K562 (cell line): ENCODE data around the gene TXNRD1. TPM values are rescaled to one million over a fixed set of nuclear protein-coding genes. Genes with fewer than 3 reads are reported as not detected.

Experiments used
- ATAC-seq: fragments of 200-7000 bp; cut with Tn5 transposase; 3 replicates; pipeline ENCODE4 v1.9.1; 2020; ENCODE audit warnings: moderate library complexity
- BruUV-seq: library from RNA; stranded (reverse); fragments of 400-500 nt; replicated peaks from 2 replicates; lab custom pipeline; 2021; lab: Mats Ljungman, UMichigan
- CTCF ChIA-PET: fragments of 300-600 bp; formaldehyde crosslinking; extraction: SDS; loops from one replicate; lab custom pipeline; 2021; ENCODE audit warnings: low intra/inter-chr PET ratio; lab: Yijun Ruan, JAX
- POLR2A ChIA-PET: fragments of 300-600, 350-650 bp; sonication (Branson Sonifier 250); formaldehyde crosslinking; extraction: SDS; loops from one replicate; lab custom pipeline; 2021; ENCODE audit warnings: antibody characterized with exemption, inconsistent platforms; lab: Yijun Ruan, JAX
- DNase-seq, 4 experiments: peaks; one replicate each; pipeline versions ENCODE4 v3.0.0 to v3.0.0-alpha.2; 2011 to 2018; ENCODE audit warnings: low spot score in 3 of 4, mixed read lengths in 3 of 4; ENCODE audit errors: extremely low read depth in 1 of 4
- FAIRE-seq: peaks from 2 replicates; lab custom pipeline; 2011; peaks lifted over from hg19 to GRCh38; lab: Jason Lieb, UNC
- H2AFZ ChIP-seq: 2 replicates; pipeline ENCODE4 v1.6.0; 2011; ENCODE audit warnings: low read depth, low read length, control low read depth, inconsistent platforms
- H3K27ac ChIP-seq: fragments of 200-600 bp; 3 replicates; pipeline ENCODE4 v1.8.0; 2011; ENCODE audit warnings: low read depth, mild to moderate bottlenecking, control low read depth, inconsistent platforms, low read length, moderate library complexity, mixed read lengths; ENCODE audit errors: extremely low read depth
- H3K27me3 ChIP-seq, 2 experiments: fragments of 300-600 bp in 1 of 2; 2 replicates in 1 of 2; 3 replicates in 1 of 2; pipeline versions ENCODE4 v1.6.0 to v1.8.0; 2011; ENCODE audit warnings: inconsistent platforms in 2 of 2, low read length in 2 of 2, mild to moderate bottlenecking in 1 of 2, mixed read lengths in 1 of 2, moderate library complexity in 1 of 2; ENCODE audit not compliant: control insufficient read depth in 2 of 2, insufficient read depth in 2 of 2
- H3K36me3 ChIP-seq: fragments of 300-600 bp; 3 replicates; pipeline ENCODE4 v1.8.0; 2011; ENCODE audit warnings: mild to moderate bottlenecking, low read length, inconsistent platforms; ENCODE audit not compliant: control insufficient read depth, insufficient read depth
- H3K4me1 ChIP-seq, 2 experiments: fragments of 200-600 bp in 1 of 2; replicated peaks in 1 of 2; 2 replicates in 1 of 2; 3 replicates in 1 of 2; pipeline versions ENCODE4 v1.5.1 to v1.8.0; 2011; ENCODE audit warnings: inconsistent platforms in 2 of 2, low read length in 2 of 2, mild to moderate bottlenecking in 1 of 2, mixed read lengths in 1 of 2, moderate library complexity in 1 of 2; ENCODE audit not compliant: control insufficient read depth in 2 of 2, insufficient read depth in 2 of 2
- H3K4me2 ChIP-seq: 2 replicates; pipeline ENCODE4 v1.6.1; 2011; ENCODE audit warnings: low read length, control low read depth, inconsistent platforms, mixed read lengths; ENCODE audit not compliant: insufficient read depth
- H3K4me3 ChIP-seq: fragments of 200-600 bp; sonication (generic), shearing (Covaris generic); 2 replicates; pipeline ENCODE4 v1.5.1; 2016; ENCODE audit warnings: control low read depth, inconsistent platforms
- H3K79me2 ChIP-seq: fragments of 200-600 bp; 3 replicates; pipeline ENCODE4 v1.8.0; 2011; ENCODE audit warnings: low read length, inconsistent platforms; ENCODE audit not compliant: control insufficient read depth, insufficient read depth
- H3K9ac ChIP-seq, 2 experiments: 2 replicates each; pipeline versions ENCODE4 v1.6.0 to v1.6.1; 2011; ENCODE audit warnings: low read depth in 2 of 2, low read length in 2 of 2, control low read depth in 1 of 2, inconsistent platforms in 1 of 2, mild to moderate bottlenecking in 1 of 2, mixed read lengths in 1 of 2; ENCODE audit not compliant: insufficient read depth in 1 of 2
- H3K9me1 ChIP-seq: one replicate; pipeline ENCODE4 v1.6.0; 2011; ENCODE audit warnings: inconsistent platforms, mild to moderate bottlenecking, low read length, moderate library complexity; ENCODE audit not compliant: control insufficient read depth, insufficient read depth
- H3K9me3 ChIP-seq: replicated peaks from 2 replicates; pipeline ENCODE4 v1.5.1; 2011; ENCODE audit warnings: low read depth, low read length, inconsistent platforms; ENCODE audit not compliant: control insufficient read depth, insufficient read depth
- H4K20me1 ChIP-seq: replicated peaks from 2 replicates; pipeline ENCODE4 v1.6.1; 2011; ENCODE audit warnings: low read length, inconsistent platforms, mixed read lengths; ENCODE audit not compliant: control insufficient read depth, insufficient read depth
- FOXJ2 ChIP-seq: fragments of 200-800 bp; sonication (Bioruptor generic); IDR thresholded peaks from 2 replicates; pipeline ENCODE4 v1.6.1; 2016; ENCODE audit warnings: missing genetic modification characterization, missing compliant biosample characterization
- POLR3A ChIP-seq: IDR thresholded peaks from 2 replicates; pipeline ENCODE4 v1.6.1; 2011; ENCODE audit warnings: borderline replicate concordance, mild to moderate bottlenecking, moderate library complexity; ENCODE audit not compliant: insufficient read length, insufficient read depth; ENCODE audit errors: extremely low read depth
- SREBF2 ChIP-seq: sonication (generic); formaldehyde crosslinking; IDR thresholded peaks from 2 replicates; pipeline ENCODE4 v1.4.0; 2020; ENCODE audit warnings: mild to moderate bottlenecking, missing genetic modification reagents
- THAP7 ChIP-seq: fragments of 250-450 bp; sonication (Bioruptor Pico); IDR thresholded peaks from 2 replicates; pipeline ENCODE4 v1.5.0; 2021
- ZBTB49 ChIP-seq: sonication (generic); formaldehyde crosslinking; IDR thresholded peaks from 2 replicates; pipeline ENCODE4 v1.8.0; 2022; ENCODE audit warnings: missing genetic modification reagents, mild to moderate bottlenecking, borderline replicate concordance
- ZFPM2 ChIP-seq: fragments of 250-450 bp; sonication (Bioruptor Pico); IDR thresholded peaks from 2 replicates; pipeline ENCODE4 v1.5.1; 2022; ENCODE audit warnings: mild to moderate bottlenecking
- ZKSCAN1 ChIP-seq: fragments of 150-350 bp; IDR thresholded peaks from 2 replicates; pipeline ENCODE4 v1.6.1; 2016; ENCODE audit warnings: low read depth, low read length
- ZNF24 ChIP-seq: fragments of 450-650 bp; IDR thresholded peaks from 2 replicates; pipeline ENCODE4 v1.6.1; 2016
- ZNF589 ChIP-seq: fragments of 200-800 bp; sonication (Bioruptor generic); IDR thresholded peaks from 2 replicates; pipeline ENCODE4 v1.6.1; 2016; ENCODE audit warnings: low read depth, missing genetic modification characterization, missing compliant biosample characterization
- ZNF778 ChIP-seq: fragments of 450-650 bp; formaldehyde crosslinking; IDR thresholded peaks from 2 replicates; pipeline ENCODE4 v1.4.0; 2020; ENCODE audit warnings: mild to moderate bottlenecking, moderate library complexity
- WGBS: fragments of 100-300 bp; shearing (Covaris generic); methylation state at CpG from one replicate; pipeline ENCODE4 v1.1.6; 2016; ENCODE audit warnings: low coverage, mixed read lengths; ENCODE audit not compliant: insufficient coverage; ENCODE audit errors: missing lambda C conversion rate; 5-methylcytosine and 5-hydroxymethylcytosine counted together
- in situ Hi-C: fragments of 300-500 bp; cut with MboI; formaldehyde crosslinking; loops from 4 replicates; pipeline ENCODE4 v1.15.0; 2018; ENCODE audit warnings: inconsistent platforms, mixed read lengths
- intact Hi-C: fragments of 100-400 bp; cut with micrococcal nuclease; formaldehyde crosslinking; loops from 2 replicates; pipeline ENCODE4 v1.14.2; 2022
- polyA plus RNA-seq, 8 experiments: library from polyadenylated mRNA; depleted of rRNA in 4 of 8; stranded (reverse) in 5 of 8; unstranded in 3 of 8; fragments of >200 nt; fragmentation: Nextera tagmentation in 2 of 8; fragmentation: Illumina TruSeq in 1 of 8; extraction: Ambion mirVana in 2 of 8; extraction: Trizol in 1 of 8; gene quantifications; 2 replicates each; pipeline versions ENCODE4 v1.2.1 to v1.2.3, GENCODE V29; 2011 to 2014; ENCODE audit warnings: inconsistent platforms in 1 of 8, missing spikeins in 1 of 8
- total RNA-seq, 7 experiments: library from RNA; depleted of rRNA in 6 of 7; stranded (reverse); fragments of >200 nt in 6 of 7; fragmentation: Illumina TruSeq in 2 of 7; extraction: Trizol in 2 of 7; gene quantifications; 2 replicates each; pipeline versions ENCODE4 v1.2.1 to v1.2.3, GENCODE V29; 2011 to 2021; ENCODE audit warnings: low replicate concordance in 1 of 7
- TF ChIP-seq, protein P1 (sequence below): sonication (generic); formaldehyde crosslinking; IDR thresholded peaks from 2 replicates; pipeline ENCODE4 v1.8.0; 2022; ENCODE audit warnings: mild to moderate bottlenecking, missing genetic modification reagents

TXNRD1 gene
- total and polyA plus RNA-seq, 9 of the 15 experiments (the other 6 are each of a cell fraction or from before 2014, with no cell fraction given): 107 to 189 (median 146) TPM

- WGBS: 96% methylated on average over 3 of the region's 3 CpGs
- ChIA-PET CTCF (no interaction called here), POLR2A (interaction anchor here (0.6 to 2.8 kb wide), 2 partner anchors 10 to 255 kb away, joined by 3 to 8 read pairs; no protein-coding TSS in a partner anchor)
- FAIRE-seq (no peak), ATAC-seq (no peak), DNase-seq (no peak)
- no peak for TF ChIP-seq FOXJ2 (tag)
- TF ChIP-seq SREBF2: no peak
- TF ChIP-seq ZNF778 (CRISPR knock-in tag): no peak
- TF ChIP-seq THAP7: no peak
- TF ChIP-seq ZNF589 (CRISPR knock-in tag): no peak
- no peak for TF ChIP-seq POLR3A
- no peak for TF ChIP-seq ZKSCAN1
- TF ChIP-seq, protein P1, sequence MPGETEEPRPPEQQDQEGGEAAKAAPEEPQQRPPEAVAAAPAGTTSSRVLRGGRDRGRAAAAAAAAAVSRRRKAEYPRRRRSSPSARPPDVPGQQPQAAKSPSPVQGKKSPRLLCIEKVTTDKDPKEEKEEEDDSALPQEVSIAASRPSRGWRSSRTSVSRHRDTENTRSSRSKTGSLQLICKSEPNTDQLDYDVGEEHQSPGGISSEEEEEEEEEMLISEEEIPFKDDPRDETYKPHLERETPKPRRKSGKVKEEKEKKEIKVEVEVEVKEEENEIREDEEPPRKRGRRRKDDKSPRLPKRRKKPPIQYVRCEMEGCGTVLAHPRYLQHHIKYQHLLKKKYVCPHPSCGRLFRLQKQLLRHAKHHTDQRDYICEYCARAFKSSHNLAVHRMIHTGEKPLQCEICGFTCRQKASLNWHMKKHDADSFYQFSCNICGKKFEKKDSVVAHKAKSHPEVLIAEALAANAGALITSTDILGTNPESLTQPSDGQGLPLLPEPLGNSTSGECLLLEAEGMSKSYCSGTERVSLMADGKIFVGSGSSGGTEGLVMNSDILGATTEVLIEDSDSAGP (CRISPR knock-in tag): no peak
- TF ChIP-seq ZFPM2 (CRISPR knock-in tag): no peak
- TF ChIP-seq ZNF24: no peak
- TF ChIP-seq ZBTB49: no peak
- Histone ChIP-seq H3K27ac (no peak overlapping the region), H3K9me3 (no peaks in the 10 kb centered on the region), H2AFZ (no peak overlapping the region), H4K20me1 (no peaks in the 10 kb centered on the region; the same call in 1 of the 2 replicates), H3K4me1 (no peaks in the 10 kb centered on the region), H3K4me3 (no peak overlapping the region), H3K36me3 (peaks cover 63% of the 10 kb centered on the region), H3K79me2 (no peaks in the 10 kb centered on the region), H3K4me2 (no peak overlapping the region), H3K9me1 (peaks cover 3% of the 10 kb centered on the region), H3K27me3 (no peaks in the 10 kb centered on the region), H3K9ac (no peak overlapping the region)
- intact Hi-C loops (loop anchor here (10.0 kb wide), 1 partner anchor 297 kb away; the partner anchor contains the start of gene GLT8D2), in situ Hi-C loops (loop anchor here (10.0 to 25.0 kb wide), 2 partner anchors 457 to 1035 kb away; no protein-coding TSS in a partner anchor)
- BruUV-seq: no TSS peak
These were observed 136.6 kb downstream of the TXNRD1 start for GRCh38 chr12:104352106-104352713.
